GM18502 (cell line): ENCODE data around the gene STXBP1.

Experiments
- ATAC-seq: cut with Tn5 transposase; IDR thresholded peaks from one replicate; pipeline ENCODE4 v1.9.1; 2021; ENCODE audit warnings: mild to moderate bottlenecking; ENCODE audit not compliant: unreplicated experiment, poor library complexity

Gene STXBP1

GRCh38 chr9:127611899-127612790 lies at the start of gene STXBP1:
STXBP1 (plus strand) TSS chr9:127612277; CDS start chr9:127612404, 127 bp downstream.
- ATAC-seq, result peak; percentile 83

GRCh38 chr9:127562279-127562796 lies 49.7 kb upstream of the STXBP1 start:
- no peak for ATAC-seq

GRCh38 chr9:127562841-127563401 lies 49.2 kb upstream of the STXBP1 start:
- ATAC-seq, result no peak

- ATAC-seq, result no peak
Measured at GRCh38 chr9:127563579-127563978, 48.5 kb upstream of the STXBP1 start.

GRCh38 chr9:127565231-127565630 lies 46.8 kb upstream of the STXBP1 start:
- ATAC-seq, result no peak

- no peak for ATAC-seq
Measured at GRCh38 chr9:127566351-127567001, 45.6 kb upstream of the STXBP1 start.

GRCh38 chr9:127567035-127567729 lies 44.9 kb upstream of the STXBP1 start:
- no peak for ATAC-seq

- peak; percentile 5 for ATAC-seq
Measured at GRCh38 chr9:127567730-127568617, 44.1 kb upstream of the STXBP1 start.

- peak; percentile 12 for ATAC-seq
Measured at GRCh38 chr9:127568618-127568970, 43.5 kb upstream of the STXBP1 start.

GRCh38 chr9:127568971-127569885 lies 42.8 kb upstream of the STXBP1 start:
- ATAC-seq, result peak; percentile 56

GRCh38 chr9:127569886-127570401 lies 42.1 kb upstream of the STXBP1 start:
- ATAC-seq, result peak; percentile 32

- ATAC-seq, result no peak
Measured at GRCh38 chr9:127570533-127571111, 41.5 kb upstream of the STXBP1 start.

GRCh38 chr9:127571971-127572370 lies 40.1 kb upstream of the STXBP1 start:
- no peak for ATAC-seq

- no peak for ATAC-seq
Measured at GRCh38 chr9:127572961-127573721, 38.9 kb upstream of the STXBP1 start.

GRCh38 chr9:127574072-127574993 lies 37.7 kb upstream of the STXBP1 start:
- no peak for ATAC-seq
